Suprapubic skin (tissue), 4 donors: Measurements from ENCODE around the gene KDM4F. TPM values are rescaled to one million over a fixed set of nuclear protein-coding genes. Genes with fewer than 3 reads are reported as not detected.

Experiments
- DNase-seq, 2 donors: peaks; one replicate each; pipeline ENCODE4 v3.0.0-alpha.2; 2019; ENCODE audit warnings: low spot score in 2 of 2
- H3K27ac ChIP-seq: fragments of 200-600 bp; sonication (generic); one replicate; pipeline ENCODE4 v1.5.1; 2019
- H3K27me3 ChIP-seq: fragments of 200-600 bp; sonication (generic); one replicate; pipeline ENCODE4 v1.5.1; 2019
- H3K36me3 ChIP-seq: fragments of 200-600 bp; sonication (generic); one replicate; pipeline ENCODE4 v1.5.1; 2019
- H3K4me1 ChIP-seq: fragments of 200-600 bp; sonication (generic); one replicate; pipeline ENCODE4 v1.5.1; 2019
- H3K4me3 ChIP-seq: fragments of 200-600 bp; sonication (generic); one replicate; pipeline ENCODE4 v1.5.1; 2019; ENCODE audit warnings: mild to moderate bottlenecking
- H3K9me3 ChIP-seq: fragments of 200-600 bp; sonication (generic); one replicate; pipeline ENCODE4 v1.5.1; 2019
- CTCF ChIP-seq, 2 donors: fragments of 200-600 bp in 1 of 2; fragments of 450-650 bp in 1 of 2; sonication (generic) in 1 of 2; IDR thresholded peaks; one replicate each; pipeline ENCODE4 v1.5.1; 2016 to 2019; ENCODE audit warnings: antibody characterized with exemption in 2 of 2, mild to moderate bottlenecking in 1 of 2, moderate library complexity in 1 of 2
- EP300 ChIP-seq: sonication (generic); formaldehyde crosslinking; IDR thresholded peaks from one replicate; pipeline ENCODE4 v1.6.1; 2017; ENCODE audit warnings: antibody characterized with exemption
- POLR2A ChIP-seq, 2 donors: fragments of 450-650 bp; IDR thresholded peaks; one replicate each; pipeline ENCODE4 v1.6.1; 2017; ENCODE audit warnings: antibody characterized with exemption in 2 of 2, mild to moderate bottlenecking in 2 of 2, moderate library complexity in 2 of 2
- POLR2AphosphoS5 ChIP-seq, 3 donors: sonication (generic); formaldehyde crosslinking; IDR thresholded peaks; one replicate each; pipeline ENCODE4 v1.6.1; 2017; ENCODE audit warnings: antibody characterized with exemption in 3 of 3
- whole genome bisulfite sequencing: methylation state at CpG from one replicate; pipeline ENCODE4 v1.1.5; 2018; 5-methylcytosine and 5-hydroxymethylcytosine counted together
- total RNA-seq, 4 donors: library from RNA; depleted of rRNA; stranded (reverse); fragments of >200 nt; gene quantifications; one replicate each; pipeline ENCODE4 v1.1.0, GENCODE V29; 2016

Gene KDM4F
- total RNA-seq, 4 donors from 2014 or later = not detected

- Histone ChIP-seq H3K36me3 (no peaks in the 10 kb centered on the region), H3K9me3 (no peaks in the 10 kb centered on the region), H3K27ac (no peak overlapping the region), H3K4me1 (peaks cover 16% of the 10 kb centered on the region), H3K4me3 (no peak overlapping the region), H3K27me3 (no peaks in the 10 kb centered on the region)
- no peak for TF ChIP-seq POLR2A (IDR thresholded peaks at IDR 0.05)
- no peak for TF ChIP-seq EP300
- TF ChIP-seq CTCF (IDR thresholded peaks at IDR 0.05) = no peak
- TF ChIP-seq POLR2AphosphoS5 (IDR thresholded peaks at IDR 0.05) = no peak
- WGBS = 96% methylated on average over 3 of the region's 3 CpGs
- no peak for DNase-seq
Measured at GRCh38 chr11:95085117-95085816, 36.0 kb downstream of the KDM4F start.

GRCh38 chr11:95086151-95086550 is 36.9 kb downstream of the KDM4F start:
- TF ChIP-seq POLR2A (IDR thresholded peaks at IDR 0.05) (no peak), POLR2AphosphoS5 (IDR thresholded peaks at IDR 0.05) (no peak), EP300 (no peak), CTCF (IDR thresholded peaks at IDR 0.05) (no peak)
- no peaks in the 10 kb centered on the region for H3K36me3 ChIP-seq
- no peak for DNase-seq
- no peaks in the 10 kb centered on the region for H3K27me3 ChIP-seq
- H3K4me3 ChIP-seq = no peak overlapping the region
- 89% methylated on average over 2 of the region's 2 CpGs for WGBS
- no peak overlapping the region for H3K27ac ChIP-seq
- no peaks in the 10 kb centered on the region for H3K9me3 ChIP-seq
- peaks cover 25% of the 10 kb centered on the region for H3K4me1 ChIP-seq

GRCh38 chr11:95086836-95087570 is 37.8 kb downstream of the KDM4F start:
- Histone ChIP-seq H3K36me3 (no peaks in the 10 kb centered on the region), H3K27ac (no peak overlapping the region), H3K9me3 (no peaks in the 10 kb centered on the region), H3K4me1 (peaks cover 26% of the 10 kb centered on the region), H3K27me3 (no peaks in the 10 kb centered on the region), H3K4me3 (no peak overlapping the region)
- TF ChIP-seq EP300 (no peak), POLR2AphosphoS5 (IDR thresholded peaks at IDR 0.05) (no peak), CTCF (IDR thresholded peaks at IDR 0.05) (no peak), POLR2A (IDR thresholded peaks at IDR 0.05) (no peak)
- 100% methylated on average over 1 of the region's 1 CpG for WGBS
- no peak for DNase-seq

GRCh38 chr11:95088946-95089619 is 39.9 kb downstream of the KDM4F start:
- H3K9me3 ChIP-seq = no peaks in the 10 kb centered on the region
- peak in 1 of 2 donors; percentile 88 for DNase-seq
- 9% methylated on average over 22 of the region's 27 CpGs for WGBS

More at GRCh38 chr11:95088946-95089619, 39.9 kb downstream of the KDM4F start:
- Histone ChIP-seq H3K4me3 (peak overlapping the region; percentile 99), H3K4me1 (peaks cover 41% of the 10 kb centered on the region), H3K27ac (peak overlapping the region; percentile 98), H3K36me3 (no peaks in the 10 kb centered on the region), H3K27me3 (no peaks in the 10 kb centered on the region)
- TF ChIP-seq EP300 (no peak), POLR2AphosphoS5 (IDR thresholded peaks at IDR 0.05) (no peak), POLR2A (IDR thresholded peaks at IDR 0.05) (no peak), CTCF (IDR thresholded peaks at IDR 0.05) (no peak)
